Parathyroid adenoma (tissue), 2 donors: ENCODE results near the gene VDR.

ENCODE experiments used
- H2AFZ ChIP-seq: fragments of 300-600 bp; sonication (generic); one replicate; pipeline ENCODE4 v1.7.0; 2017; ENCODE audit warnings: antibody characterized with exemption, mild to moderate bottlenecking
- H3K27ac ChIP-seq: fragments of 300-600 bp; sonication (generic); one replicate; pipeline ENCODE4 v1.7.0; 2017
- H3K27me3 ChIP-seq: fragments of 300-600 bp; sonication (generic); one replicate; pipeline ENCODE4 v1.7.0; 2017; ENCODE audit warnings: low read length; ENCODE audit not compliant: control insufficient read depth, insufficient read depth
- H3K36me3 ChIP-seq: fragments of 300-600 bp; sonication (generic); one replicate; pipeline ENCODE4 v1.7.0; 2017; ENCODE audit warnings: low read length; ENCODE audit not compliant: control insufficient read depth, insufficient read depth
- H3K4me1 ChIP-seq: fragments of 300-600 bp; sonication (generic); one replicate; pipeline ENCODE4 v1.7.0; 2017; ENCODE audit warnings: control low read depth
- H3K4me2 ChIP-seq: fragments of 300-600 bp; sonication (generic); one replicate; pipeline ENCODE4 v1.7.0; 2017; ENCODE audit warnings: low read length
- H3K4me3 ChIP-seq: fragments of 300-600 bp; sonication (generic); one replicate; pipeline ENCODE4 v1.7.0; 2017; ENCODE audit warnings: low read depth, low read length
- H3K79me2 ChIP-seq: fragments of 300-600 bp; sonication (generic); one replicate; pipeline ENCODE4 v1.7.0; 2017; ENCODE audit warnings: control low read depth
- H3K9ac ChIP-seq: fragments of 300-600 bp; sonication (generic); one replicate; pipeline ENCODE4 v1.7.0; 2017; ENCODE audit warnings: mild to moderate bottlenecking
- H3K9me3 ChIP-seq: fragments of 300-600 bp; sonication (generic); one replicate; pipeline ENCODE4 v1.7.0; 2017; ENCODE audit warnings: low read length; ENCODE audit not compliant: control insufficient read depth
- CTCF ChIP-seq: fragments of 300-600 bp; sonication (generic); IDR thresholded peaks from one replicate; pipeline ENCODE4 v1.7.0; 2017; ENCODE audit warnings: antibody characterized with exemption, mild to moderate bottlenecking
- donor health status: primary hyperparathyroidism.

The VDR gene

GRCh38 chr12:47913081-47913480, 8.3 kb upstream of the VDR start:
- Histone ChIP-seq H3K4me2 (no peak overlapping the region), H3K27me3 (no peaks in the 10 kb centered on the region), H3K9ac (no peak overlapping the region), H3K4me1 (no peaks in the 10 kb centered on the region), H3K9me3 (no peaks in the 10 kb centered on the region), H2AFZ (no peak overlapping the region), H3K4me3 (no peak overlapping the region), H3K79me2 (no peaks in the 10 kb centered on the region), H3K27ac (no peak overlapping the region), H3K36me3 (no peaks in the 10 kb centered on the region)
- no peak for TF ChIP-seq CTCF

GRCh38 chr12:47912556-47912955, 7.8 kb upstream of the VDR start:
- Histone ChIP-seq H3K36me3 (no peaks in the 10 kb centered on the region), H3K4me3 (no peak overlapping the region)
- TF ChIP-seq CTCF, result no peak

GRCh38 chr12:47910981-47911380, 6.2 kb upstream of the VDR start:
- Histone ChIP-seq H3K27ac (no peak overlapping the region), H3K36me3 (no peaks in the 10 kb centered on the region), H3K79me2 (no peaks in the 10 kb centered on the region), H3K4me1 (no peaks in the 10 kb centered on the region), H3K4me2 (no peak overlapping the region), H3K9me3 (no peaks in the 10 kb centered on the region), H2AFZ (no peak overlapping the region), H3K9ac (no peak overlapping the region), H3K27me3 (no peaks in the 10 kb centered on the region), H3K4me3 (no peak overlapping the region)
- TF ChIP-seq CTCF, result no peak

More at GRCh38 chr12:47912556-47912955, 7.8 kb upstream of the VDR start:
- H3K4me2 ChIP-seq, result no peak overlapping the region
- no peaks in the 10 kb centered on the region for H3K79me2 ChIP-seq
- H3K27ac ChIP-seq, result no peak overlapping the region
- no peak overlapping the region for H3K9ac ChIP-seq
- H3K27me3 ChIP-seq, result no peaks in the 10 kb centered on the region
- no peaks in the 10 kb centered on the region for H3K4me1 ChIP-seq
- no peaks in the 10 kb centered on the region for H3K9me3 ChIP-seq
- H2AFZ ChIP-seq, result no peak overlapping the region

- H3K27ac ChIP-seq, result no peak overlapping the region
- H3K36me3 ChIP-seq, result no peaks in the 10 kb centered on the region
- no peaks in the 10 kb centered on the region for H3K27me3 ChIP-seq
Measured at GRCh38 chr12:47910486-47910885, 5.7 kb upstream of the VDR start.

More at GRCh38 chr12:47910486-47910885, 5.7 kb upstream of the VDR start:
- H3K4me2 ChIP-seq, result no peak overlapping the region
- H3K4me1 ChIP-seq, result peaks cover 5% of the 10 kb centered on the region
- no peak overlapping the region for H2AFZ ChIP-seq
- no peak for TF ChIP-seq CTCF
- H3K9me3 ChIP-seq, result no peaks in the 10 kb centered on the region
- H3K4me3 ChIP-seq, result no peak overlapping the region
- no peak overlapping the region for H3K9ac ChIP-seq
- H3K79me2 ChIP-seq, result no peaks in the 10 kb centered on the region
